Inflammatory macrophage treated with lipopolysaccharide for 4 hours (primary cell): ENCODE results near the gene LINC00632.
"Not testable (repeated sequence)": the region's sequence is repeated elsewhere in the genome, so short reads cannot be mapped to it uniquely, and the experiment has no call there.

Source experiments
- DNase-seq: peaks from one replicate; pipeline ENCODE4 v3.0.0-alpha.2; 2020

Gene LINC00632

DNA sequence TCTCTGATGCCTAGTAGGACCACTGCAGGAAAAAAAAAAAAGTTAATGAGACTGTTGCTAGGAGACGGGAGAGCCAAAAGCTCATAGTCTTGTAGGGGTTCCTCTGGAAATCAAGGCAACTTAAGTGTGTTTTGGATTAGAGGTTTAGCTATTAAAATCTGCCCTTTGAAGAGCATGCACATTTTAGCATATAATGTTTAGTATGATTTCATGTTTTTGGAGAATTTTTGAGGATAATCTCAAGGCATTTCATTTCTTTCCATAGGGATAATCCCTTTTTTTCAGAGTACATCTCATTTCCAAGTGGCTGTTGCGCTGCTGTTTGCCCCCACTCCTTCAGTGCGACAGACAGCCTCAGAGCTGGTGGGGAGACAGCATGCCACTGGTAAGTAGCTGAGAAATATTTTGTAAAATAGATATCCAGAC, at the start of gene LINC00632:
Gene LINC00632, plus strand, starts transcription at position 339 of the 426 bp plus-strand sequence.
- DNase-seq: no peak

DNA sequence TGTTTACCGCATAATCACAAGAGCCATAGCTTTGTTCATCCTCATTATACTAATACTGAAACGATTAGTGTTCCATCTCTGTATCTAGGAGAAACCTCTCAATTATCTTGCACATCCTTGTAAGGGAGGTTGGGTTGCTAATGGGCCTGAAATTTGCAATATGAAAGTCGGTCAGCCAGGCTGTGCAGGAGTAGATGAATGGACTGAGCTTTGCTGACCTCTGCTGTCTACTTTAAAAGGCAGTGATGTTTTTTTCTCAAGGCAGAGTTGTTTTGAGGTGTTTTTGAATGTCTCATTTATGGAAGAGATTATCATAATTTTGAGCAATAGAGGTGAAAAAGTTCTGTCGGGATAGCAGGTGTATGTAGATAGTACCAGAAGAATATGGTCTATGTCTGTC, 47.9 kb upstream of the LINC00632 start:
- no peak for DNase-seq

DNA sequence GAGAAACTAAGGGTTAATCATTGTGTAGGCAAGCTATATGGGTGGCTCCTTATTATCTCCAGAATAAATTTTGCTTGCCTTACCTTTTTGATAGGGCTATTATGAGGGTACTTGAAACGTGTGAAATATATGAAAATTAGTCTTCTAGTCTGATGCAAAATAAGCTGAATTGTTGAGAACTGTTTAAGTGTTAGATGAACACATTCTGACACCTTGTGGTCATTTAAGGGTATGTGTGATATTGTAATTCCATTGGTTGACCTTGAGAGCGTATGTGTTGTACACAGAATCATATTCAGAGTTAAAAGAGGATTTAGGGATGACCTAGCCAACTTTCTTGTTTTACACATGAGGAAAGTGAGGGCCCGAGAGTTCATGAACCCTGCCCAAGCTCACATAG, 44.6 kb upstream of the LINC00632 start:
- no peak for DNase-seq

DNA sequence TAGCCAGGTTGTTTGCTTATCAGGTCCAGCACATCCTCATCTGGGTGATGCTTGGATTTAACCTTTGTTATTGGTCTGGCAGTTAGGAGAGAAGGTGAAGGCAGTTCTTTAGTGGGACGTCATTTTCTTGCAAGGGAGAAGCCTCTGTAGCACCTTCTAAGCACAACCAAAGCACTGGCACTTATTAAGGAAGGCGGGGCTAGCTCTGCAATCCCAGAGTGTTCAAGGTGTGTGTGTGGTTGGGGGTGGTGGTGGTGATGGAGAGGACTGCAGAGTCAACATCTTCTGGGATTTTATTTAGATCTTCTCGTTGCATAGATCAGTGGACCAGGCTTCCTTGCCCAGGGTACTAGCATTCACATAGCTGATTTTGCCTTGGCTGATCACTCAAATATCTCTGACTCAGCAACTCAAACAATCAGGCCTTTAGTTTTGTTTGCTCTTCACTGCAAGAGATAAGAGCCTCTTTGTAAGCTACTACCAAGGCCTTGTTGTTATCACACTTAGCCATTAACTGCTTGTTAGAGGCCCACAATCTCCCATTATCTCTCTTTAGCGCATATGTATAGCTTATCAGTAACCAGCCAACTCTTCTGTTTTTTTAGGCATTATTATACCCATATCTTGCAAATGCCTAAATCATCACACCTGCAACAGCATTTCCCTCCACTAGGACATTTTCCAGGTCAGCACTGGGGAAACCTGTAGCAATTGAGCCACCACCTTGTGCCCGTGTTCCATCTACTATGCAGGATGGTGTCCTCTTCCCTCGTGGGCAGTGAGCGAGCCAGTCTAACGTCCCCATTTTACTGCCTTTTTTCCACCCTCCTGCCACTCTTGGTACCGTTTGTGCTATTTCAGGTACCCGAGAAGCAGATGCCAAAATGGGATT, 36.5 kb upstream of the LINC00632 start:
- no peak for DNase-seq

DNA sequence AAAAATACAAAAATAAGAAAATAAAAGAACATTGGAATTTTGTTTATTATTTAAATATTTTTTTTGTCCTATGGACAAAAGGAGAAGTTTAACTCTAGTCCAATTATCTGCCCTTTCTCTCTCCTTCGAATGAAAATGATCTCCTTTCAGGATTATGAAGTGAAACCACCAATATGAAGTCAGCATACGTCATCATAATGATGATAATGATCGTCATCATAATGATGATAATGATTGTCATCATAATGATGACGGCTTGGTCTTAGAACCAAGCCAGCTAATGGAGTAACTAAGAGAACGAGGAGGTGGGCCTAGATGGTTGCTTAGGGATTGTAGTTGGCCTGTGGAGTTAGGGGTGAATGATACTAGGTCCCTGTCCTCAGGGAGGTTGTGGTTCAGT, 21.9 kb upstream of the LINC00632 start:
- DNase-seq: no peak

DNA sequence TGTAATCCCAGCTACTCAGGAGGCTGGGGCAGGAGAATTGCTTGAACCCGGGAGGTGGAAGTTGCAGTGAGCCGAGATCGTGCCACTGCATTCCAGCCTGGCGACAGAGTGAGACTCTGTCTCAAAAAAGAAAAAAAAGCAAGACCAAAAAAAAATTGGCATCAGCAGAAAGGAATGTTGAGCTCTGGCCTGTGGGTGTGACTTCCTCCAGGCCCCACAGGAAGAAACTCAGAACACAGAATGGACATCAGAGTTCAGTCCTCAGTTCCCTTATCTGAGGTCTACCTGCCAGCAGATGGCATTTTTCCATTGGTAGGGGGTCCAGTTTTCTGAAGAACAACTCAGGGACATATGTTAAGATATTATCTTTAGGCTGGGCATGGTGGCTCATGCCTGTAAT, 18.0 kb upstream of the LINC00632 start:
- DNase-seq: not testable (repeated sequence)

DNA sequence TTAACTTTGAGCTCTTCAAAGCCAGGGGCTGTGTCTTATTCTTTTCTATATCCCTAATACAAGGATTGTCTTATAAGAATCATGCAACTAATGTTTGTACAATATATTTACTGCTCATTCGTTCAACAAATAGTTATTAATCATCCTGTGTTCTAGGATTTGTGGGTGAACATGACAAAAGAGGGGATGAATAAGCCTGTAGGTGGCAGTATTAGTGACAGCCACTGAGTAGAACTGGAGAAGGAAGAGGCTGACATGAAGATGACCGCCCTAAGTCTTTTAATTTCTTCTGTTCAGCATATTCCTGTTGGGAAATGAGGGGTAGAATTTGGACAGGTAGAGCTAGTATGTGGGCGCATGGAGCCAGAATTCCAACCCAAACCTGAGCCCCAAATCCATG, 11.9 kb upstream of the LINC00632 start:
- DNase-seq: no peak

DNA sequence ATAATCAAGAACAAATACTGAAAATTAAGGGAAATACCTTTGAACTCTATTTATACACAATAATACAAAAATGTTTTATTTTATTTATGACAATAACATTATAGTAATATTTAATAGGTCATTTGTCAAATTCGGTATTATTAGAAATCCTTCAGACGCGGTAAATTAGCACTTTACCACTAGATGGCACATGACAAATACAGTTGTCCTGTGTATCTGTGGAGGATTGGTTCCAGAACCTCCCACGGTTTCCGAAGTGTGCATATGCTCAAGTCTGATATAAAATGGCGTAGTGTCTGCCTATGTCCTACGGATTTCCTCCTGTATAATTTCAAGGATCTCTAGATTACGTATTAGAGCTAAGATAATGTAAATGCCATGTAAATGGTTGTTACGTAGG, 8.1 kb upstream of the LINC00632 start:
- DNase-seq: peak; percentile 17

DNA sequence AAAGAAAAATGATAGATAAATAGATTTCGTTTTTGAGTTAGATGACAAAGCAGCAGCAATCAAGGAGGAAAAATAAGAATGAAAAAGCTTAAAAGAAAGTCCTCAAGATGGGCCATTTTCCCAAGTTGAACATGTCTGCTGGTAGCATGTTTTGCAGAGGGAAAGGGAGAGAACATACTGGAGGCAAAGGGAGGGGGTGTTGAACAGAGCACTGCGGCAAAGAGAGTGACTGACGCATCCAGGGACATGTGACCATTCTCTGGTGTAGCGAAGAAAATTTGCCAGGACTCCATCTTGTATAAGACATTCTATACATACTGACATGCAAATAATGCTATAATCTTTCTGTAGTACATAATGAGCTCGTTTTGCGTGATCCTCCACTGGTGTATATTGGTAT, 1.2 kb downstream of the LINC00632 start:
- DNase-seq: no peak

DNA sequence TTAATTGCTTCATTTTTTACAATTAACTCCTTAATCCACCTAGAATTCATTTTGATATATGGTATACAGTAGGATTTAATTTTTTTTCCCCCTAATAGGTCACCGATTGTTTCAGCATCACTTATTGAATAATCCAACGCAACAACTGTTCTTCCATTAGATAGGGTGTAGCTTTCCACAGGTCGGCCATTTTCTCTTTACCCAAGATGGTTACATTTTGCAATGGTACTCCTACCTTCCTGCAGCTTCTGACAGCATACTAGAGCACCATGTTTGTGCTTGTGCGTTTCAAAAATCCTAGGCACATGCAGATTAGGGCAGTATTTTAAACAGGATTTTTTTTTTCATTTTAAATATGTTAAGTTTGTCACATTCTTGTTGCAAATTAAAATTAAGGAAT, 2.3 kb downstream of the LINC00632 start:
- no peak for DNase-seq

DNA sequence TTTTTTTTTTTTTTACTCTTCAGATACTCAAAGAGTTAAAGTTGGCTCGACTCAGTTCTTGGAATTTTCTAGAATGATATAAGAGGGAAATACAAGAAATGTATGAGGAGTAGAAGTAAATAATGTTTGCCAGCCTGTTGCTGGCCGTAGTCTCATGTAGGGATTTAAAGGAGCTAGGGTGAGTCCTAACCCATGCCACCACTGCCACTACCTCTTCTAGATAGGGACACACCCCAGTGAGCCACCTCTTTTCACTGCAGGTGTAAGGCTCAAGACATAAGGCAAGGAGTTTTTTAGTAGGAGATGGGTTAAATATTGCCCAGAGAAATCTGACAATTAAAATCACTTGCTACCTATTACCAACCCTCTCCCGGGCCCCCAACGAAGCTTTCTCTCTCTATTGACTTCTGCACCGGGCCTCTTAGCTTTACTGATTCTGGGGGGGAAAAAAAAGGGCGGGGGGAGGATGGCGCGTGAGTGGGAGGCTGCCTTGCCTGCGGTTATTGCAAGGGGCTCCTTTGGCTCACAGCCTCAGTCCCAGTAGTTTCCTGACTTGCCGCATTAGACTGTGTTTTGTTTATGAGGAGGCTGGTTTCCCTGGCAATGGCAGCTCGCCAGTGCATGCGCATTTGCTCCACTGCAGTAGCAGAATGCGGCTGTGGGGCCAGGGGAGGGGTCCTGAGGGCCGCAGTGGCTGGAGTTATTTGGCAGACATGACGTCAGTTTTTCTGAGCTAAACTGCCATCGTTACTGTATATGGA, 3.0 kb downstream of the LINC00632 start:
- no peak for DNase-seq

DNA sequence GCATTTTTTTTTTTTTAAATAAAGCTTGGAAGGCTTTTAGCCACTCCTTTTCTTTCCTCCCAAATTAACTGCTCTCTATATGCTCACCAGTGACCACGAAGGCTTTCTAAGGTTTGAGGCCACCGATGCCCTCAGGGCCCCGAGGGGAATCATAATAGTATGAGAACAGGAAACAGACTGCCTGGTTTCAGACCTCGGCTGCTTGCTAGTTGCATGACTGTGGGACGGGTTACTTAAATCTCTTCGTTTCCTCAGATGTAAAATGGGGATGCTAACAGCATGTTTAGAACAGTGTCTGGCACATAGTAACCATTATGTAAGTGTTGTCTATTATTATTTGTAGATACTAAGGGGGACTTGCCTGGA, 3.6 kb downstream of the LINC00632 start:
- no peak for DNase-seq

DNA sequence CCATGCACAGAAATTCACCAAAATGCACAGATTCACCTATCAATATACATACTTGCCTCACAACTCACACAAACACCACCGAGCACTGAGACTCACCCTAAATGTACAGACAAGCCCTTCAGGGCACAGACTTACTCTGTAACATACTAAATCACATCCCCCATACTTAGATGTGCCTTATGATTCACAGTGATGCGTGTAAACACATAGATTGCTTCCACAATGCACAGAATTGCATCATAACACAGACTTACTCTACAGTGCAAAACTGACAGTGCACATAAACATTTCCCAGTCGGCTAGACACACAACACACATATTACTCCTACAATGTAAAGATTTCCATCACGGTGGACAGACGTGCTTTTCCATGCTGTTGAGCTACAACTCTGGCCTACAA, 6.2 kb downstream of the LINC00632 start:
- DNase-seq: no peak

DNA sequence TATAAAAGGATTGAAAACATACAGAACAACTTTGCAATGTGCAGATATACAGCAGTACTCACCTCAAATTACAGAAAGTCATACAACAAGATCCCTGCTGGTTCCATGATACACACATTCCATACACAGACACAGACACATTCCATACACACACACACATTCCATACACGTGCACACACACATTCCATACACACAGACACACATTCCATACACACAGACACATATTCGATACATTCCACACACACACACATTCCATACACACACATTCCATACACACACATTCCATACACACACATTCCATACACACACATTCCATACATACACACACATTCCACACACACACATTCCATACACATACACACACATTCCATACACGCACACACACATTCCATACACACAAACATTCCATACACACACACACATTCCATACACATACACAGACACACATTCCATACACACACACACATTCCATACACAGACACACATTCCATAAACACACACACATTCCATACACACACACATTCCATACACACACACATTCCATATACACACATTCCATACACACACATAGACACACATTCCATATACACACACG, 13.7 kb downstream of the LINC00632 start:
- no peak for DNase-seq

DNA sequence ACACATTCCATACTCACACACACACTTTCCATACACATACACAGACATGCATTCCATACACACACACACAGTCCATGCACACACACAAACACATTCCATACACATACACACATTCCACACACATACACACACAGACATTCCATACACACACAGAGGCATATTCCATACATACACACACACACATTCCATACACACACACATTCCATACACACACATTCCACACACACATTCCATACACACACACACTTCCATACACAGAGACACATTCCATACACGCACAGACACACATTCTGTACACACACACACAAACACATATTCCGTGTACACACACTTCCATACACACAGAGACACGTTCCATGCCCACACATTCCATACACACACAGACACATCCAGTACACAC, 14.8 kb downstream of the LINC00632 start:
- no peak for DNase-seq

DNA sequence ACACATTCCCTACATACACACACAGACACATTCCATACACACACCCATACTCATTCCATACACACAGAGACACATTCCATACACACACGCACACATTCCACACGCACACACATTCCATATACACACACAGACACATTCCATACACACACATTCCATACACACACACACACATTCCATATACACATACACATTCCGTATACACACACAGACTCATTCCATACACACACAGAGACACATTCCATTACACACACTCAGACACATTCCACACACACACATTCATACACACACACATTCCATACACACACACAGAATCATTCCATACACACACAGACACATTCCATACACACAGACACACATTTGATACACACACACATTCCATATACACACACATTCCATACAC, 15.2 kb downstream of the LINC00632 start:
- no peak for DNase-seq

DNA sequence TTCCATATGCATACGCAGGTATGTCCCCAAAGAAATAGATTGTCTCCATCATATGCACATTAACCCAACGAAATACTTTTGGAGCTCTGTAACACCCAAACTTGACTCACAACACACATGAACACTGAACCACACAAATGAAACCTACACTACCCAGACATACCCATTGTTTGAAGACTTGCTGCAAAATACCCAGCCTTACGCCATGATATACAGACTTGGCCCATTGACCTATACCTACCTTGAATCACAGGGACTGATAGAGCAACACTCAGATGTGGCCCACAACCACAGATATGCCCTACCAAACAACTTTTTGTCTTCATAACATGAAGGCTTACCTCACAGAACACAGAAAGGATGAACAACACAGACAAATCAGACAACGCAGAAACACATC, 15.9 kb downstream of the LINC00632 start:
- no peak for DNase-seq

DNA sequence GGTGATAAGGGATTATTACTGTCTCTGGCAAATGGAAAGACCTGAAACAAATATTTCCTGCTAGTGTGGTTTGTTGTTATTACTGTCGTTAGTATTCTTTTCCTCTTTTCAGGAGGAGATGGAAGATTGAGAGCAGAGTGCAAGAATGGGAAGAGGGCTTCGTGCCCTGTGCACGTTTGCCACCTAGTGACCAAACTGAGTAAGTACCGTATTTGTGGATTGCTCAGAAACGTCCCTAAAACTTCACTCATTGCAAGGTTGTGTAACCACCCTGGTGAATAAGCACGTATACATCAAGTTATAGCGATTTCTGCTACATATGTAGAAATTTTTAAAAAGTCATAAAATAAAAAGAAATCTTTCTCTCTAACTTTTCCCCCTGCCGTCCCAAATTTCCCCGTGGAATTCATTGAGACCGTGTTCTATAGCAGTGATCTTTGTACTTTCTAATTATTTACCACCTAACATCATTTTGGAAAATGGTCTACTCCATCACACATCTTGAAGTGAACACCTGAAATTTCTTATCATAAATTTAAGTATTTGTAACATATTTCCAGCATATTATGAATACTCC, 24.3 kb downstream of the LINC00632 start:
- peak; percentile 28 for DNase-seq

DNA sequence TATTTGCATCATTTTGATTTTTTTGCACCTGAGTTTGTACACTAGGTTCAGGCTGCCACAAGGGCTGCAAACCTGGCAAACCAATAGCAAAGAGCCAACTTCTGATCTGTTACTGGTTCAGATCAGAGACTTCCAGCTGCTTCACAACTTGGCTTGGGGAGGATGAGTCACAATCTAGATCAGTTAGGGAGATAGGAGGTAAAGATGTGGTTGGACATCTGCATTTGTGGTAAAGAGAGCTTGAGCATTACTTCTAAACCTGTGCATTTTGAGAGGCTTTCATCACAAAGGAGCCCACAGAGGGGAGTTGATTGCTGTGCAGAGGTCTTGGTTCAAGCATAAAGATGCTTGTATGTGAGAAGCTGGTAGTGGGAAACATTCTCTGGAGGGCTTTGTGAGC, 34.5 kb downstream of the LINC00632 start:
- DNase-seq: no peak

DNA sequence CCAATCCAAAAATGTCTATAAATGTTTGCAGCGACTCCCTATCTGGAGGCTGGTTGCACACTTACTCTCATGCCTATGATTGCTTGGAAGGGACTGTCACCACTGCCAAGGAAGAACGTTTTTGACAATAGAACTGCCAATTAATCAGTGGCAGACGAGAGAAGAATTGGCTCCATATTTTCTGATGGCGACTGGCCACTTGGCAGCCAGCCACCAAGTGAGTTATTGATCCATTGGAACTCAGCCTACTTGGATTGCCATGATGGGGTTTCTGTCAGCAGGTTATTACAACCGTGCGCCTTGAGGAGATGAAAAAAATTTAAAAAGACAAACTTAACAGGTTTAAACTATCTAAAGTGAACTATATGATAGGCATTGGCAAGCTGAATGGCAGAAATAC, 47.4 kb downstream of the LINC00632 start:
- no peak for DNase-seq

DNA sequence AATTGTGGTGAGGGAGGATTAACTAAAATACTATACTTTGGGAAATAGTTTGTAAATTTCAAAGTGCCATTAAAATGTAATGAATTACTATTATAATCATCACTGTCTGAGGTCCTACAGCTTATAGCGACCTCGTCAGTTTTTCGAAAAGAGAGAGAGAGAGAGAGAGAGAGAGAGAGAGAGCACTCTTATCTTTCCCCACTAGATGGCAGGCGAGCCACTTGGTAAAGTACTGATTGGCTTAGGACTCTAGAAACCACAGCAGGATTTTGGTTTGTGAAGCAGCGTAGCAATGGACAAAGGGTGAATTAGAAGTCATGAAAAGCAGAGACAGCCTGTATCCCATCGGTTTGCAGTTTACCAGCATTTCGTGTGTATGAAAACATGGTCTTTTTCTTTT, 52.5 kb downstream of the LINC00632 start:
- DNase-seq: peak; percentile 10

DNA sequence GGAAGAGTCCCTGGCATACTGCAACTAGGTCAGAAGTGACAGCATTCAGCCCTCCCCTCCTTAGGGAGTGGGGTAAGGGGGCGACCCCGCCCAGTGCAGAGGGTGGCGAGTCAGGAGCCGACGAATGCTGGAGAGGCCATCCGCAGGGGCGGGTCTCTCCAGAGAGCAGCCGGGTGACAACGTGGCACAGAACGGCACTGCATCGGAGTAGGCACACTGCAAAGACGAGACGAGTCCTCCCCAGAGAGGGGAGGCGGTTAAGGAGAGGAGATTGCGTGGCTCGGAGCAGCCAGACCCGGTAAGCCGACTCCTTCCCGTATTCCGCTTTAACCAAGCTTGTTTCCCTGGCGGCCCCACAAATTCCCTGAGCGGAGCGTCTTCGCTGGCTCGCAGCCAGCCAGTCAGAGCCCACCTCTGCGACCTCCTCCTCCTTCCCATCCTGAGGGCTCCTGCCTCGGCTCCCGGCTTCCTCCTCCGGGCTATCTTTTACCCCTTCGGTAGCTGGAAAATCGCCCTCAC, 54.9 kb downstream of the LINC00632 start:
- DNase-seq: no peak

DNA sequence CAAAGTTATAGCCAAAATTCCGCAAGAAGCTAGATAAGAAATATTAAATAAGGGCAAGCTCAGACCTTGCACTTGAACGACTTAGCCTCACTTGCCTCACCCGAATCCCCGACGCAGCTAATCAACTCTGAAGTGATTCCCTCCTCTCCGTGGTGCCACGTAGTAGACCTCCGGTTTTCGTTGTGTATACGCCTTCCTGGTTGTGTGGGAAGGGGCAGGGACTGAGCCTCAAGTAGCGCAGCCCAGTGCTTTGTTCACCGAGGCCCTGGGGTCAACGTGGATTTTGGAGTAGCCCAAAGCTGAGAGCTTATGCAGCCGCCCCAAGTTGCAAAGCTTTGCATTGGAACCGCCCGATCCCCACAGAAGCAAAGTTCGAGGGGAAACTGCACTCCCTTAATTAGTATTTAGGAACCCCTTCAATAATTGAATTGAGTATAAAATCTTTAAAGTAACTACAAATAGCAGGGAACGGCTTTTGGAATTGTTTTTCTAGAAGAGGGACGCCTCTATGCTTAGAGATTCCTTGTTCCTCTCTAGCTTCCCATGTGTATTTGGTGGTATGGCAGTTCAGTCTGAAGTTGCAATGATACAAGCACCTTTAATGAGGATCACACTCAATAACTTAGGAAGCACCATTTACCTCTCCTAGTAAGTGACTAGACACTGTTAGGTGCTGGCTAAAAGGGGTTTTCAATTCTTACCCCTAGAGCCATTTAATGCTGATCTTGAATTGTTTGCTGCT, 55.7 kb downstream of the LINC00632 start:
- DNase-seq: no peak
